Caki2 (cell line): Measurements from ENCODE around the gene NTRK1. TPM values are rescaled to one million over a fixed set of nuclear protein-coding genes. Genes with fewer than 3 reads are reported as not detected.

Experiments
- DNase-seq: peaks from one replicate; pipeline ENCODE4 v3.0.0-alpha.2; 2015; ENCODE audit warnings: low read depth
- in situ Hi-C: cut with HindIII; loops from 2 replicates; pipeline ENCODE4 v1.10.0; 2016; ENCODE audit warnings: low sequenced_read_pairs, low pct_unique_long_range_greater_than_20kb, mixed read lengths
- total RNA-seq: library from RNA; depleted of rRNA; stranded (reverse); fragments of >200 nt; shearing (Covaris generic); gene quantifications from 2 replicates; pipeline ENCODE4 v1.2.3, GENCODE V29; 2014; ENCODE audit warnings: low replicate concordance

Gene NTRK1
- total RNA-seq, 1 experiment from 2014 or later: not detected

- no peak for DNase-seq
- in situ Hi-C loops: no loop called here
These were observed 41.6 kb downstream of the NTRK1 start for GRCh38 chr1:156901966-156902915.

GRCh38 chr1:156903328-156904091 is 42.8 kb downstream of the NTRK1 start:
- DNase-seq: no peak
- in situ Hi-C loops: no loop called here

- no peak for DNase-seq
- in situ Hi-C loops: no loop called here
These were observed 43.7 kb downstream of the NTRK1 start for GRCh38 chr1:156904187-156904959.

- DNase-seq: no peak
- in situ Hi-C loops: no loop called here
These were observed 44.5 kb downstream of the NTRK1 start for GRCh38 chr1:156905176-156905575.

GRCh38 chr1:156905651-156906050 is 45.0 kb downstream of the NTRK1 start:
- in situ Hi-C loops: no loop called here
- DNase-seq: no peak

- no peak for DNase-seq
- in situ Hi-C loops: no loop called here
These were observed 45.7 kb downstream of the NTRK1 start for GRCh38 chr1:156906206-156906906.

GRCh38 chr1:156908541-156908940 is 47.9 kb downstream of the NTRK1 start:
- in situ Hi-C loops: no loop called here
- DNase-seq: no peak

GRCh38 chr1:156908955-156909354 is 48.3 kb downstream of the NTRK1 start:
- in situ Hi-C loops: no loop called here

GRCh38 chr1:156909671-156910070 is 49.0 kb downstream of the NTRK1 start:
- no peak for DNase-seq
- in situ Hi-C loops: no loop called here

More at GRCh38 chr1:156908955-156909354, 48.3 kb downstream of the NTRK1 start:
- DNase-seq: no peak

- in situ Hi-C loops: no loop called here
- no peak for DNase-seq
These were observed 49.7 kb downstream of the NTRK1 start for GRCh38 chr1:156910309-156910782.

- no peak for DNase-seq
- in situ Hi-C loops: no loop called here
These were observed 51.1 kb downstream of the NTRK1 start for GRCh38 chr1:156911577-156912298.

GRCh38 chr1:156912310-156912709 is 51.6 kb downstream of the NTRK1 start:
- DNase-seq: no peak
- in situ Hi-C loops: no loop called here

- DNase-seq: no peak
- in situ Hi-C loops: no loop called here
These were observed 52.5 kb downstream of the NTRK1 start for GRCh38 chr1:156912861-156913808.

GRCh38 chr1:156913809-156914387 is 53.2 kb downstream of the NTRK1 start:
- in situ Hi-C loops: no loop called here
- no peak for DNase-seq

- no peak for DNase-seq
These were observed 53.8 kb downstream of the NTRK1 start for GRCh38 chr1:156914440-156914856.

More at GRCh38 chr1:156914440-156914856, 53.8 kb downstream of the NTRK1 start:
- in situ Hi-C loops: no loop called here
